Hypothalamus (tissue), 51 donors: ENCODE measurements around the gene PPP2R5B.

Experiments
- DNase-seq, 51 donors: peaks; one replicate each; lab custom pipeline; 2025; lab: John Stamatoyannopoulos, UW

PPP2R5B gene

GRCh38 chr11:64905516-64906313 lies 18.8 kb upstream of the PPP2R5B start:
- no peak for DNase-seq

GRCh38 chr11:64906314-64906635 lies 18.2 kb upstream of the PPP2R5B start:
- DNase-seq: no peak

- DNase-seq: no peak
Measured at GRCh38 chr11:64908766-64909165, 15.7 kb upstream of the PPP2R5B start.

- no peak for DNase-seq
Measured at GRCh38 chr11:64909653-64910343, 14.7 kb upstream of the PPP2R5B start.

- no peak for DNase-seq
Measured at GRCh38 chr11:64910451-64911093, 13.9 kb upstream of the PPP2R5B start.

GRCh38 chr11:64911142-64911541 lies 13.3 kb upstream of the PPP2R5B start:
- DNase-seq: no peak

- no peak for DNase-seq
Measured at GRCh38 chr11:64911689-64912088, 12.8 kb upstream of the PPP2R5B start.

- DNase-seq: no peak
Measured at GRCh38 chr11:64913171-64913727, 11.2 kb upstream of the PPP2R5B start.

GRCh38 chr11:64914123-64914522 lies 10.4 kb upstream of the PPP2R5B start:
- no peak for DNase-seq

GRCh38 chr11:64915376-64915887 lies 9.1 kb upstream of the PPP2R5B start:
- DNase-seq: no peak

- DNase-seq: peak in 3 of 51 donors; percentile 12 to 17 (median 12)
Measured at GRCh38 chr11:64916040-64916774, 8.3 kb upstream of the PPP2R5B start.

GRCh38 chr11:64916775-64917662 lies 7.5 kb upstream of the PPP2R5B start, which contains the start of gene ATG2A:
TSS of gene ATG2A (minus strand) at chr11:64917209. CDS start at chr11:64917135, 74 bp downstream.
- peak; percentile 71 to 100 (median 97) for DNase-seq

- no peak for DNase-seq
Measured at GRCh38 chr11:64917663-64917995, 6.9 kb upstream of the PPP2R5B start.

GRCh38 chr11:64918017-64918416 lies 6.5 kb upstream of the PPP2R5B start:
- peak in 2 of 51 donors; percentile 26 to 39 for DNase-seq

GRCh38 chr11:64919627-64920026 lies 4.9 kb upstream of the PPP2R5B start:
- DNase-seq: no peak

GRCh38 chr11:64920124-64920523 lies 4.4 kb upstream of the PPP2R5B start:
- no peak for DNase-seq

GRCh38 chr11:64921384-64921783 lies 3.1 kb upstream of the PPP2R5B start:
- no peak for DNase-seq

GRCh38 chr11:64923151-64923661 lies 1.3 kb upstream of the PPP2R5B start:
- no peak for DNase-seq

- peak in 4 of 51 donors; percentile 40 to 63 (median 52) for DNase-seq
Measured at GRCh38 chr11:64924910-64925284, 408 bp downstream of the PPP2R5B start.
